HG02973 (cell line): ENCODE results near the gene NUP62CL.

Experiments used
- ATAC-seq: cut with Tn5 transposase; IDR thresholded peaks from one replicate; pipeline ENCODE4 v1.9.1; 2021; ENCODE audit warnings: moderate library complexity; ENCODE audit not compliant: unreplicated experiment

Gene NUP62CL

DNA sequence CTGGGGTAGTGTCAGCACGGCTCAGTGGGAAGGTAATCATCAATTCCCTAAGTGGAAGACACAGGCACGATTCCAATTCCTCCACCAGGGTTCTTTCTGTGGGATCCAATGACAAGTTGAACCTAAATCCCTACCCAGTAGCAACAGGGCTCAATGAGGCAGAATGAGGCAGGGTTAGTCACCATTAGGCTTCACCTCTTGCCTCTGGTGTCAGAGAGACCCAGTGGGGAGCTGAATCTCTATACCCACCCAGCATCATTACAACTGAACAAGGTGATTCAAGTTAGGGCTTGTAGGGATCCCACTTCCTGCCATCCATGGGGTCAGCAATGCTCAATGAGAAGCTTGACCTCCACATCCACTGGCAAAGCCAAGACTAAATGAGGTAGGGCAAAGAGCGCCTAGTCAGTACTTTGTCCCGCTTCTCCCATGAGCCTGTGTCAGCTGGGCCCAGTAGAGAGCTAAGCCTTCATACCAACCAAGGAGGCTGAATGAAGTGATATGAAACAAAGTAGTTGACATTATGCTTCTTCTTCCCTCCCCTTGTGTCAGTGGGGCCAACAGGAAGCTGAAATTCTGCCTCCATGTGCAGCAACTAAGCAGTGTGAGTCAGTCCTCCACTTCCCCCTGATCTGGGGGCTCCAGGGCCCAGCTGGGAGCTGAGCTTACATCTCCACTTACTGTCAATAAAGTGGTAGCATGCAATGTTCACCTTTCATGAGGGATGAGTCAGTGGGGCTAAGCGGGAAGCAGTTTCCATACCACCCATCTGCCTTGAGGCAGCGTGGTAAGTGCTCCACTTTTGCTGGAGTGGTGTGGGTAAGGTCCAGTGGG is 51.2 kb downstream of the NUP62CL start:
- no peak for ATAC-seq

- no peak for ATAC-seq
Observed at GRCh38 chrX:107153005-107153404, 53.2 kb downstream of the NUP62CL start.

DNA sequence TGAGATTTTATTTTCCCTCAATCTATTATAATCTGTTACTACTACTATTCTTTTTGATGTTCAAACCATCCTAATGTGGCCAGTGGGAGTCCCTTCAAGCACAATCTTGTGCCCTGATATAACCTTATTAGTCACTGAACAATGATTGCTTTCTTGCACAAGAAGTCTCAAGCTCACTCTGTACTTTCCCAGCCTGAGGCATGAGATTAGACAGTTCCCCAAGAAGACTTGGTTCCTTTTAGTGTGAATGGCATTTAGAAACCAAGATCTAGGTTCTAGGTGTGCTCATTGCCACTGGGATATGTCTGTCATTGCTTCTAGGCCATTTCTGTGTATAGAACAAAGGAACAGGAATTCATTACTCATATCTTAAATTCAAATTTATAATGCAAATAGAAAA is 59.6 kb downstream of the NUP62CL start:
- ATAC-seq, result no peak

DNA sequence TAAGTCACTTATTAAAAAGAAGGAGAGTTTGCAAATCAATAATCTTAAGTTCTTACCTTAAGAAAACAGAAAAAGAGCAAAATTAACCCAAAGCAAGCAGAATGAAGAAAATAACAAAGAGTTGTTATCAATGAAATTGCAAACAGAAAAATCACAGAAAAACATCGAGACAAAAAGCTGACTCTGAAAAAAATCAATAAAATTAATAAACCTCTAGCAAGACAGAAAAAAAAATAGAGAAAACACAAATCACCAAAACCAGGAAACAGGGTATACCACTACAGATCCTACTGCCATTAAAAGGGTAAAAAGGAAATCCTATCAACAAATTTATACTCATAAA is 70.3 kb downstream of the NUP62CL start:
- no peak for ATAC-seq

GRCh38 chrX:107135049-107135964 is 70.9 kb downstream of the NUP62CL start:
- no peak for ATAC-seq

DNA sequence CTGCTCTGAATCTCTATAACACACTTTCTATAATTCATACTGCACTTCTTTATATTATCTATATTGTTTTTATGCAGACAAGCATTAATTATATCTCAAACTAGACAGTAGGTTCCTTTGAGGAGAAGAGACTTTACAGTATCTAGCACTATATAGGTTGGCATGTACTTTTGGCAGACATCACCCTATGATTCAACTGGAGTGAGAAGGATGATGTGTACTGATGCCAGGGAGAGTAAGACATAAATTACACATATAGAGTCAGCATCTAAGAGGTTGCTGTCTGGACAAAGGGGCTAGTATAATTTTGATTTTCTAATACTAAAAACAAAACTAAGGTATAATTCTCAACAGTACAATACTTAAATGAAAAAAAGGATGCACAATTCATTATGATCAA is 82.5 kb downstream of the NUP62CL start:
- ATAC-seq, result no peak

- ATAC-seq, result no peak
Observed at GRCh38 chrX:107119283-107119682, 87.0 kb downstream of the NUP62CL start.

DNA sequence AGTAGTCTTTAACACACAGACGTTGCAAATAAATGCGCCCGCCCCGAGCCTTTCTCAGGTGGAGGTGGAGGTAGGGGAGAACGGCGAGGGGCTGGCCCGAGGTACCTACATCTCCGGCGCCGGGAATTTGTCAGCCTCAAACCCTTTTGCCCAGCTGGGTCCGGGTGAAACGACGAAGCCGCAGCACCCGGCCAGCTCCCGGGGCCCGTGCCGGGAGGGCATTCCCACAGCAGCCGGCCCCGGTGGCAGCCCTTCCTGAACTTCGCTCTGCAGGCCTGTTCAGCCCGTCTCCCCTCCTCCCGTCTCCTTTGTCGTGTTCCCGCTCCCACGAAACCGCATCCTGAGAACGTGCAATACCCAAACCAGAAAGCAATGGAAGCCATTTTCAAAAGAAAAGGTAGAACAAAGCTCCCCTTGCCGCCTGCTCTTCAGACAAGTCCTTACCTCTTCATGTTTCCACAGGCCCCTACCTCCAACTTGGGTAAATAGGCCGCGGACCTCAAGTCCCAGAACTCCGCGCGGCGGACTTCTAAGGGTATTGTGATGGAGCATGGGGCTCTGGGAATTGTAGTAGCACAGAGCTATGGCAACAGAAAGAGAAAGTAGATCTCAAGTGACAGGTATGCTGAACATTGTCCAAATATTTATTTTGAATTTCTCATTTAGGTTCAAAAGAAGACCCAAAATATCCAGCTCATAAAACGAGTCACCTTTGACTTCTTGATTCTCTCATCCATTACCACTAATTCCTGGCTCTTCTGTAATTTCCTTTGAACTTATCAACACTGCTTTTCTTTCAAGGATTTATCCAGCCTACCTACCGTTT is 87.7 kb downstream of the NUP62CL start, which contains the start of gene RBM41:
RBM41 (minus strand) TSS at position 501 of the 826 bp plus-strand sequence; CDS start at position 452, 49 bp downstream.
- peak; percentile 99 for ATAC-seq

GRCh38 chrX:107117993-107118321 is 88.3 kb downstream of the NUP62CL start:
- peak; percentile 11 for ATAC-seq

DNA sequence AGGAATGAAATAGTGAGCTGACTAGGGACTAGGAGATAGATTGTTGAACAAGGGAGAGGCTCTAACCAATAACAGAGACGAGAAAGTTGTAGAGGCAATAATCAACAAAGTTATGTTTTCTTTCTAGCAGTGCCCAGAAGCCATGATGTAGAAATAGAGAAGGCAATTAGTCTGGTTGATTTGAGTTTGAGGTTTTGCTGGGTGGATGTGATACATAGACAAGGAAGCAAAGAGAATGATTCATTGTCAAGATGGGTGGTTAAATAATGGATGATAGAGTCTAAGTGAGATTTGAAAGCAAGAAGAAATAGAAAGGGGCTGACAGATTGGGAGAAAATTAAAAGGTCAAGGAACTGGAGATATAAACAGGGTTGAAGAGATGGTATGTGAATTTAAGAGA is 98.8 kb downstream of the NUP62CL start:
- no peak for ATAC-seq

- ATAC-seq, result no peak
Observed at GRCh38 chrX:107102980-107103379, 103.3 kb downstream of the NUP62CL start.

GRCh38 chrX:107076158-107076557 is 130.1 kb downstream of the NUP62CL start:
- ATAC-seq, result no peak
